ENCODE measurements around the gene CNGA3.
A peak's percentile ranks its signal among the peaks of the same experiment; 100 is the strongest.

Gene CNGA3

GRCh38 chr2:98446850-98447249, 100.6 kb downstream of the CNGA3 start:
- Histone ChIP-seq H3K9me2 (replicated peaks; ENCODE audit: low read depth, low read length) (no peaks in the 10 kb centered on the region), H4K20me1 (ENCODE audit: insufficient read depth, low read length, poor library complexity, severe bottlenecking) (peaks cover 22% of the 10 kb centered on the region), H3K4me3 (ENCODE audit: low read length, poor library complexity, severe bottlenecking) (peak overlapping the region; percentile 91), H3K9ac (ENCODE audit: low read depth, low read length, poor library complexity, severe bottlenecking) (peak overlapping the region; percentile 68), H3F3A (ENCODE audit: low read depth) (peaks cover 3% of the 10 kb centered on the region; the same call in 1 of the 2 replicates), H3K4me2 (ENCODE audit: low read depth, low read length, poor library complexity, severe bottlenecking) (peak overlapping the region; percentile 93), H2AFZ (ENCODE audit: low read length) (no peak overlapping the region), H3K36me3 (ENCODE audit: insufficient read depth, low read length) (no peaks in the 10 kb centered on the region), H3K79me2 (ENCODE audit: insufficient read depth, low read length) (peaks cover 59% of the 10 kb centered on the region), H3K9me3 (ENCODE audit: insufficient read depth, low read depth, low read length) (no peaks in the 10 kb centered on the region), H3K4me1 (ENCODE audit: insufficient read depth, low read length, poor library complexity, severe bottlenecking) (peaks cover 63% of the 10 kb centered on the region), H3K27me3 (ENCODE audit: insufficient read depth, low read length, poor library complexity, severe bottlenecking) (no peaks in the 10 kb centered on the region)
- TF ChIP-seq, protein P1, sequence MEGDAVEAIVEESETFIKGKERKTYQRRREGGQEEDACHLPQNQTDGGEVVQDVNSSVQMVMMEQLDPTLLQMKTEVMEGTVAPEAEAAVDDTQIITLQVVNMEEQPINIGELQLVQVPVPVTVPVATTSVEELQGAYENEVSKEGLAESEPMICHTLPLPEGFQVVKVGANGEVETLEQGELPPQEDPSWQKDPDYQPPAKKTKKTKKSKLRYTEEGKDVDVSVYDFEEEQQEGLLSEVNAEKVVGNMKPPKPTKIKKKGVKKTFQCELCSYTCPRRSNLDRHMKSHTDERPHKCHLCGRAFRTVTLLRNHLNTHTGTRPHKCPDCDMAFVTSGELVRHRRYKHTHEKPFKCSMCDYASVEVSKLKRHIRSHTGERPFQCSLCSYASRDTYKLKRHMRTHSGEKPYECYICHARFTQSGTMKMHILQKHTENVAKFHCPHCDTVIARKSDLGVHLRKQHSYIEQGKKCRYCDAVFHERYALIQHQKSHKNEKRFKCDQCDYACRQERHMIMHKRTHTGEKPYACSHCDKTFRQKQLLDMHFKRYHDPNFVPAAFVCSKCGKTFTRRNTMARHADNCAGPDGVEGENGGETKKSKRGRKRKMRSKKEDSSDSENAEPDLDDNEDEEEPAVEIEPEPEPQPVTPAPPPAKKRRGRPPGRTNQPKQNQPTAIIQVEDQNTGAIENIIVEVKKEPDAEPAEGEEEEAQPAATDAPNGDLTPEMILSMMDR (conservative IDR thresholded peaks at IDR 0.05; ENCODE audit: low read length) = no peak
- no peak for TF ChIP-seq EZH2phosphoT487 (IDR thresholded peaks at IDR 0.05; ENCODE audit: borderline replicate concordance)
